ENCODE results near the gene ABCC3. TPM values are rescaled to one million over a fixed set of nuclear protein-coding genes. Genes with fewer than 3 reads are reported as not detected.
A peak's percentile ranks its signal among the peaks of the same experiment; 100 is the strongest.

Gene ABCC3
- total and polyA plus RNA-seq, 2 donors (not counting 3 experiments of a cell fraction or from before 2014, with no cell fraction given): 1.1 to 2.6 TPM

DNA sequence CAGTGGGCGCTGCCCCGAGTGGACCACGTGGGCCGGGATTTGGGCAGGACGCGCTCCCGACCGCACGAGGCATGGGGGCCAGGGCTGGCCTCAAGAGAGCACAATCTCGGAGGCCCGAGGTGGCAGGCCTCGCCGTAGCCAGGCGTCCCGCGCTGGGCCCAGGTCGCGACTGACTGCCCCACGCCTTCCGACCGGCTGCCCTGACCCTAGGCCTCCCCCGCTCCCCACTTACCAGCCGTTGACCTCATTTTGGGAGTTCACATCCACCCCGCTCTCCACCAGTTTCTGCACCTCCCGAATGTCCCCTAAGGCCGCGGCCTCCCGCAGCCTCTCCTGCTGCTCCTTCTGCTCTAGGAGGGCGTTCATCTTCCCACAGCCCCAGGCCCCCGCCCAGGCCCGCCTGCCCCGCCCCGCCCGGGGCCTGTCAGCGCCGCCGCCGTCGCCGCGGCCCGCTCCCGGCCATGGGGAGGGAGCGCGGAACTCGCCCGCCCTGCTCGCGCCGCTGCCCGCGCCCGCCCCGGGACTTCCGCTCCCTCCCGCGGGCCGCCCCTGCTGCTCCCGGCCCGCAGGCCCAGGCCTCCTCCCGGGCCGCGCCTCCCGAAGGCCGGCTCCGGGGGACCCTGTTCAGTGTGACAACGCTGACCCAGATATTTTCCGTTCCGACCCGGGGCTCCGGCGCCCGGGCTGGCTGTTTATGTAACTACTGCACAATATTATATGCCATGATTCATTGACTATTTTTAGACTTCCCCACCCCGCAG is 72.8 kb downstream of the ABCC3 start, which contains the start of gene ANKRD40:
ANKRD40 (minus strand) TSS at position 626 of the 761 bp plus-strand sequence; CDS start at position 366, 260 bp downstream.
- CTCF ChIA-PET: interaction anchor here (1.4 to 4.4 kb wide), 3 partner anchors 12 to 157 kb away, joined by 4 to 21 read pairs (median 9); partner anchors contain the start of gene LUC7L3
- peaks cover 2 to 4% of the 10 kb centered on the region in 2 experiments for H3K27me3 ChIP-seq (ENCODE audit: control insufficient read depth in 2 of 2, insufficient read depth in 2 of 2, low read length in 2 of 2)
- FAIRE-seq (peak; percentile 94), DNase-seq (ENCODE audit: low read depth, low spot score) (peak; percentile 93)
- TF ChIP-seq, protein P1, sequence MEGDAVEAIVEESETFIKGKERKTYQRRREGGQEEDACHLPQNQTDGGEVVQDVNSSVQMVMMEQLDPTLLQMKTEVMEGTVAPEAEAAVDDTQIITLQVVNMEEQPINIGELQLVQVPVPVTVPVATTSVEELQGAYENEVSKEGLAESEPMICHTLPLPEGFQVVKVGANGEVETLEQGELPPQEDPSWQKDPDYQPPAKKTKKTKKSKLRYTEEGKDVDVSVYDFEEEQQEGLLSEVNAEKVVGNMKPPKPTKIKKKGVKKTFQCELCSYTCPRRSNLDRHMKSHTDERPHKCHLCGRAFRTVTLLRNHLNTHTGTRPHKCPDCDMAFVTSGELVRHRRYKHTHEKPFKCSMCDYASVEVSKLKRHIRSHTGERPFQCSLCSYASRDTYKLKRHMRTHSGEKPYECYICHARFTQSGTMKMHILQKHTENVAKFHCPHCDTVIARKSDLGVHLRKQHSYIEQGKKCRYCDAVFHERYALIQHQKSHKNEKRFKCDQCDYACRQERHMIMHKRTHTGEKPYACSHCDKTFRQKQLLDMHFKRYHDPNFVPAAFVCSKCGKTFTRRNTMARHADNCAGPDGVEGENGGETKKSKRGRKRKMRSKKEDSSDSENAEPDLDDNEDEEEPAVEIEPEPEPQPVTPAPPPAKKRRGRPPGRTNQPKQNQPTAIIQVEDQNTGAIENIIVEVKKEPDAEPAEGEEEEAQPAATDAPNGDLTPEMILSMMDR (IDR thresholded peaks at IDR 0.05; ENCODE audit: extremely low read depth in 1 of 2, insufficient read depth in 1 of 2, low read depth in 1 of 2, low read length in 2 of 2): no peak
- peak; percentile 64 for TF ChIP-seq FOS (IDR thresholded peaks at IDR 0.05; ENCODE audit: borderline replicate concordance, insufficient read depth, low read length)
- peak; percentile 78 for TF ChIP-seq POLR2A (IDR thresholded peaks at IDR 0.05; ENCODE audit: low read depth, low read length)
- no peak for TF ChIP-seq EZH2 (IDR thresholded peaks at IDR 0.05; ENCODE audit: borderline replicate concordance, low read depth, low read length, severe bottlenecking)
- peak; percentile 60 for TF ChIP-seq MYC (IDR thresholded peaks at IDR 0.05; ENCODE audit: low read depth, low read length)
- TF ChIP-seq, protein P2, sequence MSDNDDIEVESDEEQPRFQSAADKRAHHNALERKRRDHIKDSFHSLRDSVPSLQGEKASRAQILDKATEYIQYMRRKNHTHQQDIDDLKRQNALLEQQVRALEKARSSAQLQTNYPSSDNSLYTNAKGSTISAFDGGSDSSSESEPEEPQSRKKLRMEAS (IDR thresholded peaks at IDR 0.05; ENCODE audit: insufficient read depth, insufficient read length): peak; percentile 66
- no peak for TF ChIP-seq GATA2 (IDR thresholded peaks at IDR 0.05; ENCODE audit: insufficient read depth, insufficient read length, low read depth, low read length)
- peak; percentile 91 for TF ChIP-seq POLR2AphosphoS5 (IDR thresholded peaks at IDR 0.05; ENCODE audit: insufficient read depth, low read depth, low read length)
- TF ChIP-seq JUN (IDR thresholded peaks at IDR 0.05; ENCODE audit: borderline replicate concordance, insufficient read depth, insufficient read length, low read depth): peak; percentile 58
- peaks cover 39% of the 10 kb centered on the region for H3K79me2 ChIP-seq (ENCODE audit: control insufficient read depth, insufficient read depth, low read length)
- H3K9ac ChIP-seq (replicated peaks; ENCODE audit: extremely low read depth, insufficient read depth, low read length): peak within 1 kb of the TSS; percentile 95
- intact Hi-C loops (cut with micrococcal nuclease): loop anchor here (1.0 kb wide), 1 partner anchor 12 kb away; the partner anchor contains the start of gene LUC7L3
- H3K27ac ChIP-seq (ENCODE audit: insufficient read depth, low read depth, low read length): peak within 1 kb of the TSS; percentile 88
- no peaks in the 10 kb centered on the region for H3K9me1 ChIP-seq (replicated peaks; ENCODE audit: control insufficient read depth, extremely low read depth, insufficient read depth, low read length)
- peaks cover 17% of the 10 kb centered on the region for H3K4me1 ChIP-seq (ENCODE audit: control insufficient read depth, extremely low read depth, insufficient read depth, low read length)
- peak within 1 kb of the TSS; percentile 89 for H3K4me2 ChIP-seq (ENCODE audit: insufficient read depth, low read length)
- POLR2A ChIA-PET: interaction anchor here (0.7 to 1.9 kb wide), 2 partner anchors 12 to 122 kb away, joined by 3 to 7 read pairs; partner anchors contain the start of gene LUC7L3
- no peaks in the 10 kb centered on the region for H3K9me3 ChIP-seq (replicated peaks; ENCODE audit: control insufficient read depth, insufficient read depth, low read length)
- dilution Hi-C loops (cut with MboI; ENCODE audit: extremely low pct_ligation_motif_present, low sequenced_read_pairs): no loop called here
- no TSS peak for BruUV-seq (replicated peaks)
- peak within 1 kb of the TSS; percentile 92 for H2AFZ ChIP-seq (ENCODE audit: low read depth, low read length)
- no peaks in the 10 kb centered on the region for H4K20me1 ChIP-seq (replicated peaks; ENCODE audit: control insufficient read depth, extremely low read depth, insufficient read depth, low read length)
- H3K36me3 ChIP-seq (ENCODE audit: control insufficient read depth in 2 of 2, extremely low read depth in 1 of 2, insufficient read depth in 2 of 2, low read length in 2 of 2): peaks cover 0 to 2% of the 10 kb centered on the region in 2 experiments
- H3K4me3 ChIP-seq (replicated peaks in 1 of 3; ENCODE audit: insufficient read depth in 1 of 3, low read depth in 1 of 3, low read length in 3 of 3): peak within 1 kb of the TSS; percentile 37 to 93 (median 88)

Measured in endothelial cell of umbilical vein (primary cell).